DOHH2 (cell line): ENCODE data around the gene YIPF7.

Source experiments
- H3F3A ChIP-seq: fragments of 200-600 bp; sonication (generic), shearing (Covaris generic); 2 replicates; pipeline ENCODE4 v1.6.0; 2016; ENCODE audit warnings: antibody characterized with exemption, mild to moderate bottlenecking; ENCODE audit not compliant: control insufficient read depth, insufficient read depth
- H3K27ac ChIP-seq: fragments of 200-600 bp; sonication (generic); 2 replicates; pipeline ENCODE4 v1.5.1; 2014; ENCODE audit warnings: low read depth, mild to moderate bottlenecking, low read length, moderate library complexity
- H3K27me3 ChIP-seq: fragments of 200-600 bp; sonication (generic); 2 replicates; pipeline ENCODE4 v1.6.1; 2014; ENCODE audit warnings: mild to moderate bottlenecking, low read length, mixed read lengths; ENCODE audit not compliant: control insufficient read depth
- H3K36me3 ChIP-seq: fragments of 200-600 bp; sonication (generic); 2 replicates; pipeline ENCODE4 v1.6.1; 2014; ENCODE audit warnings: mild to moderate bottlenecking, low read length, moderate library complexity, mixed read lengths; ENCODE audit not compliant: control insufficient read depth
- H3K4me1 ChIP-seq: fragments of 200-600 bp; sonication (generic); 2 replicates; pipeline ENCODE4 v1.6.1; 2014; ENCODE audit warnings: mild to moderate bottlenecking, low read length, mixed read lengths; ENCODE audit not compliant: control insufficient read depth
- H3K4me2 ChIP-seq: fragments of 200-600 bp; sonication (generic); 2 replicates; pipeline ENCODE4 v1.6.0; 2014; ENCODE audit warnings: mild to moderate bottlenecking, low read length, moderate library complexity
- H3K4me3 ChIP-seq: fragments of 200-600 bp; sonication (generic); 2 replicates; pipeline ENCODE4 v1.5.1; 2014; ENCODE audit warnings: mild to moderate bottlenecking, low read length, mixed read lengths
- H3K79me2 ChIP-seq: fragments of 200-600 bp; sonication (generic); 2 replicates; pipeline ENCODE4 v1.6.1; 2014; ENCODE audit warnings: mild to moderate bottlenecking, low read length, mixed read lengths; ENCODE audit not compliant: control insufficient read depth
- H3K9me2 ChIP-seq: fragments of 200-600 bp; sonication (generic); replicated peaks from 2 replicates; pipeline ENCODE4 v1.6.1; 2014; ENCODE audit warnings: mild to moderate bottlenecking, low read length, mixed read lengths; ENCODE audit not compliant: control insufficient read depth
- H3K9me3 ChIP-seq: fragments of 200-600 bp; sonication (generic); 2 replicates; pipeline ENCODE4 v1.6.1; 2014; ENCODE audit warnings: antibody characterized with exemption, low read length, mixed read lengths; ENCODE audit not compliant: control insufficient read depth, insufficient read depth
- H4K20me1 ChIP-seq: fragments of 200-600 bp; sonication (generic); 2 replicates; pipeline ENCODE4 v1.6.0; 2014; ENCODE audit warnings: low read depth, mild to moderate bottlenecking, antibody characterized with exemption, low read length, moderate library complexity; ENCODE audit not compliant: control insufficient read depth, insufficient read depth
- EZH2phosphoT487 ChIP-seq: fragments of 200-600 bp; sonication (generic); IDR thresholded peaks from 2 replicates; pipeline ENCODE4 v1.6.1; 2017; ENCODE audit warnings: borderline replicate concordance, mild to moderate bottlenecking, antibody characterized with exemption, low read length, moderate library complexity, mixed read lengths
- TF ChIP-seq, protein P1 (sequence below): fragments of 200-600 bp; sonication (generic); IDR thresholded peaks from one replicate; pipeline ENCODE4 v1.5.1; 2014; ENCODE audit warnings: antibody characterized with exemption, mild to moderate bottlenecking, low read depth, low read length; ENCODE audit not compliant: poor library complexity, severe bottlenecking

The YIPF7 gene

DNA sequence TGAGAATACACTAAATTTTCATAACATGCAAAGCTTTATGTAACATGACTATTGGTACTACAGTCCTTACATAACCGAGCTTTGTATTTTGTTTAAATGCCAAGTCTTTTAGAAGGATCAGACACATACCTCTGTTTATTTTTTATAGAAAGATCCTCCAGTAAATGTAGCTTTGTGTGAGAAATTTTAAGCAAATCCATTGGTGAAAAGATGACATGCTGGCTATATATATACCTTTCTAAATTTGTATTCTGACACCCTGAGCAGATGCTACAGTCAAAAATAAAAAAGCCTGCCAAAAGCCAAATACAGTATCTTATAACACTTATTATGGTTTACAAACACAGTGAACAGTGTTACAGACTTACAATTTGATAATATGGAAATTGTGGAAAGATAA is at the start of gene YIPF7:
Gene YIPF7 (minus strand): TSS at position 201 of the 400 bp plus-strand sequence. CDS start 1,525 bp downstream, outside the sequence.
- no peaks in the 10 kb centered on the region for H3K79me2 ChIP-seq
- no peak within 1 kb of the TSS for H3K27ac ChIP-seq
- TF ChIP-seq, protein P1, sequence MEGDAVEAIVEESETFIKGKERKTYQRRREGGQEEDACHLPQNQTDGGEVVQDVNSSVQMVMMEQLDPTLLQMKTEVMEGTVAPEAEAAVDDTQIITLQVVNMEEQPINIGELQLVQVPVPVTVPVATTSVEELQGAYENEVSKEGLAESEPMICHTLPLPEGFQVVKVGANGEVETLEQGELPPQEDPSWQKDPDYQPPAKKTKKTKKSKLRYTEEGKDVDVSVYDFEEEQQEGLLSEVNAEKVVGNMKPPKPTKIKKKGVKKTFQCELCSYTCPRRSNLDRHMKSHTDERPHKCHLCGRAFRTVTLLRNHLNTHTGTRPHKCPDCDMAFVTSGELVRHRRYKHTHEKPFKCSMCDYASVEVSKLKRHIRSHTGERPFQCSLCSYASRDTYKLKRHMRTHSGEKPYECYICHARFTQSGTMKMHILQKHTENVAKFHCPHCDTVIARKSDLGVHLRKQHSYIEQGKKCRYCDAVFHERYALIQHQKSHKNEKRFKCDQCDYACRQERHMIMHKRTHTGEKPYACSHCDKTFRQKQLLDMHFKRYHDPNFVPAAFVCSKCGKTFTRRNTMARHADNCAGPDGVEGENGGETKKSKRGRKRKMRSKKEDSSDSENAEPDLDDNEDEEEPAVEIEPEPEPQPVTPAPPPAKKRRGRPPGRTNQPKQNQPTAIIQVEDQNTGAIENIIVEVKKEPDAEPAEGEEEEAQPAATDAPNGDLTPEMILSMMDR, result no peak
- TF ChIP-seq EZH2phosphoT487, result no peak
- no peaks in the 10 kb centered on the region for H3K9me2 ChIP-seq
- H3K9me3 ChIP-seq, result no peaks in the 10 kb centered on the region
- H3K27me3 ChIP-seq, result peaks cover 6% of the 10 kb centered on the region; the same call in 1 of the 2 replicates
- H3K4me1 ChIP-seq, result no peaks in the 10 kb centered on the region
- no peaks in the 10 kb centered on the region for H4K20me1 ChIP-seq
- H3K4me2 ChIP-seq, result no peak within 1 kb of the TSS
- H3F3A ChIP-seq, result no peaks in the 10 kb centered on the region
- no peaks in the 10 kb centered on the region for H3K36me3 ChIP-seq
- H3K4me3 ChIP-seq, result no peak within 1 kb of the TSS

DNA sequence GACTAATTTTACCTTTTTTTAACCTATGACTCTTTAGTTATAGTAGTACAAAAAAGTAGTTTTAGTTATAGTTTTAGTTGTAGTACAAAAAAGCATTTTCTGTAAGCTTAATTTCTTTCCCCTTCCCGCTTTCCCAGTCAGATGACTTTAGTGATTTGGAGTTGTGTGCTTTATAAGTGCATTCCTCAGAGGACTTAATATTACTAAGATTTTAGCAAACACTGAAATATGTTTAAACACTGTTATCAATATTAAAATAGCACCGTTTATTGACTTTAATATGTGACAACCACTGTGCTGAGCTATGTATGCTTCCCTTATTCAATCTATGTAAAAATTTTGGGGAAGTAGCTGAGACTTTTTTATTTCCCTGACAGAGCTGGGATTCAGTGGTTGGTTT is 49.6 kb upstream of the YIPF7 start:
- peaks cover 8% of the 10 kb centered on the region; the same call in 1 of the 2 replicates for H3F3A ChIP-seq
- H4K20me1 ChIP-seq, result no peaks in the 10 kb centered on the region
- no peak for TF ChIP-seq EZH2phosphoT487
- TF ChIP-seq, protein P1, result no peak
- H3K79me2 ChIP-seq, result no peaks in the 10 kb centered on the region
- no peak overlapping the region for H3K4me3 ChIP-seq
- no peaks in the 10 kb centered on the region for H3K9me2 ChIP-seq
- H3K4me2 ChIP-seq, result no peak overlapping the region
- peaks cover 81% of the 10 kb centered on the region for H3K36me3 ChIP-seq
- no peaks in the 10 kb centered on the region for H3K4me1 ChIP-seq
- no peaks in the 10 kb centered on the region for H3K9me3 ChIP-seq
- H3K27me3 ChIP-seq, result no peaks in the 10 kb centered on the region
- no peak overlapping the region for H3K27ac ChIP-seq

DNA sequence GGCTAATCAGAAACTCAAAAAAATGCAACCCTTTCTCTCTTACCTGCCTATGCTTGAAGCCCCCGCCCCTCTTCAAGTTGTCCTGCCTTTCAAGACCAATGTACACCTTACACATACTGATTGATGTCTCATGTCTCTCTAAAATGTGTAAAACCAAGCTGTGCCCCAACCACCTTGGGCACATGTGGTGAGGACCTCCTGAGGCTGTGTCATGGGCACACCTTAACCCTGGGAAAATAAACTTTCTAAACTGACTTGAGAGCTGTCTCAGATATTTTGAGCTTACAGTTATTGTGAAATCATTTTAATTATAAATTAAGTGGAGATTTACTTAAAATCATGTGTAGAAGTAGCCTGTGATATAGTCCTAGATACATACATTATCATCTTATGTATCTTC is 49.0 kb upstream of the YIPF7 start:
- TF ChIP-seq, protein P1, result no peak
- TF ChIP-seq EZH2phosphoT487, result no peak
- peaks cover 85% of the 10 kb centered on the region for H3K36me3 ChIP-seq
- no peaks in the 10 kb centered on the region for H3K4me1 ChIP-seq
- H3K27me3 ChIP-seq, result no peaks in the 10 kb centered on the region
- H3F3A ChIP-seq, result peaks cover 14% of the 10 kb centered on the region; the same call in 1 of the 2 replicates
- no peak overlapping the region for H3K4me2 ChIP-seq
- H3K9me2 ChIP-seq, result no peaks in the 10 kb centered on the region
- no peaks in the 10 kb centered on the region for H4K20me1 ChIP-seq
- no peaks in the 10 kb centered on the region for H3K79me2 ChIP-seq
- H3K4me3 ChIP-seq, result no peak overlapping the region
- no peak overlapping the region for H3K27ac ChIP-seq
- no peaks in the 10 kb centered on the region for H3K9me3 ChIP-seq

DNA sequence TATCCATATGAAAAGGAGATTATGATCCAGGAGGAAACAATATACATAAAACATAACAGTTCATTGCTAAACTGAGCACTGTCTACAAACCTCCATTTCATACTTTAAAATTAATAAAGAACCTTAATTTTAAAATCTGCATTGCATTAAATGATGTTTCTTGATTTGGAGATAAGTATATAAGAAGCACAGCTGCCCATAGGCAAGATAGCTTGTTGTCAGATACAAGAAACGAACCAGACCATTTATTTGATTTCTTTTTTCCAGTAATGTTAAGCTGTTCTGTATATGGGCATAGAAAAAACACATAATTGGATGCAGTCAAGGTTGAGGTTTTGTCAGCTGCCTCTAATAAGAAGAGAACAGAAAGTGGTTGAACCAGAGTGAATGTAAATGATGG is 33.2 kb upstream of the YIPF7 start:
- H4K20me1 ChIP-seq, result no peaks in the 10 kb centered on the region
- no peak for TF ChIP-seq EZH2phosphoT487
- TF ChIP-seq, protein P1, result no peak
- H3K4me2 ChIP-seq, result no peak overlapping the region
- H3K27me3 ChIP-seq, result no peaks in the 10 kb centered on the region
- H3K36me3 ChIP-seq, result peaks cover 82% of the 10 kb centered on the region
- no peak overlapping the region for H3K4me3 ChIP-seq
- 0 out of 2 replicates have a peak, but pooled peaks cover 5% of the 10 kb centered on the region for H3F3A ChIP-seq
- peaks cover 28% of the 10 kb centered on the region for H3K79me2 ChIP-seq
- H3K27ac ChIP-seq, result no peak overlapping the region
- H3K9me2 ChIP-seq, result no peaks in the 10 kb centered on the region
- peaks cover 13% of the 10 kb centered on the region for H3K4me1 ChIP-seq
- H3K9me3 ChIP-seq, result no peaks in the 10 kb centered on the region
